SK-N-SH treated with all-trans-retinoic acid at 6 μM for 48 hours (cell line): Measurements from ENCODE around the gene AGAP3.

ENCODE experiments used
- BACH2 ChIP-seq: fragments of 250-450 bp; sonication (Bioruptor Pico); IDR thresholded peaks from 2 replicates; pipeline ENCODE4 v1.9.0; 2021; ENCODE audit warnings: mild to moderate bottlenecking, borderline replicate concordance
- CSRNP3 ChIP-seq: fragments of 250-450 bp; sonication (Bioruptor Pico); IDR thresholded peaks from 2 replicates; pipeline ENCODE4 v1.5.1; 2021; ENCODE audit warnings: mild to moderate bottlenecking, moderate library complexity
- ESRRG ChIP-seq: fragments of 250-450 bp; sonication (Bioruptor Pico); IDR thresholded peaks from 2 replicates; pipeline ENCODE4 v1.6.1; 2021; ENCODE audit warnings: mild to moderate bottlenecking
- ISL1 ChIP-seq: fragments of 250-450 bp; sonication (Bioruptor Pico); IDR thresholded peaks from 2 replicates; pipeline ENCODE4 v2.1.2; 2022; ENCODE audit warnings: mild to moderate bottlenecking, moderate library complexity
- POU6F1 ChIP-seq: fragments of 250-450 bp; sonication (Bioruptor Pico); IDR thresholded peaks from 2 replicates; pipeline ENCODE4 v1.8.0; 2021; ENCODE audit warnings: low read depth, mild to moderate bottlenecking, moderate library complexity, borderline replicate concordance
- RARB ChIP-seq: fragments of 250-450 bp; sonication (Bioruptor Pico); IDR thresholded peaks from 2 replicates; pipeline ENCODE4 v1.8.0; 2021; ENCODE audit warnings: mild to moderate bottlenecking, moderate library complexity
- SNAI2 ChIP-seq: fragments of 250-450 bp; sonication (Bioruptor Pico); IDR thresholded peaks from 2 replicates; pipeline ENCODE4 v1.5.0; 2020; ENCODE audit warnings: mild to moderate bottlenecking, moderate library complexity
- TOX ChIP-seq: fragments of 250-450 bp; sonication (Bioruptor Pico); IDR thresholded peaks from 2 replicates; pipeline ENCODE4 v1.8.0; 2021; ENCODE audit warnings: mild to moderate bottlenecking, moderate library complexity, borderline replicate concordance

GRCh38 chr7:151138153-151138851, 52.0 kb downstream of the AGAP3 start:
- no peak for TF ChIP-seq BACH2
- TF ChIP-seq RARB (CRISPR knock-in tag), result no peak
- no peak for TF ChIP-seq CSRNP3
- no peak for TF ChIP-seq ESRRG
- no peak for TF ChIP-seq TOX (CRISPR knock-in tag)
- TF ChIP-seq ISL1 (CRISPR knock-in tag), result no peak
- no peak for TF ChIP-seq SNAI2 (CRISPR knock-in tag)
- TF ChIP-seq POU6F1 (CRISPR knock-in tag), result no peak
